ENCODE measurements around the gene CENPN.

- TF ChIP-seq POU5F1 (IDR thresholded peaks at IDR 0.05; ENCODE audit: low read depth, low read length) (no peak), GABPA (IDR thresholded peaks at IDR 0.05; ENCODE audit: borderline replicate concordance, insufficient read depth, low read length) (no peak), EP300 (IDR thresholded peaks at IDR 0.05; ENCODE audit: borderline replicate concordance in 1 of 2, low read depth in 2 of 2, low read length in 2 of 2) (no peak), EZH2 (IDR thresholded peaks at IDR 0.05; ENCODE audit: low read depth, low read length, severe bottlenecking) (no peak), SP4 (IDR thresholded peaks at IDR 0.05; ENCODE audit: low read length) (no peak), TAF1 (IDR thresholded peaks at IDR 0.05; ENCODE audit: low read depth, low read length) (no peak), SP2 (IDR thresholded peaks at IDR 0.05; ENCODE audit: low read length) (no peak), KDM5A (IDR thresholded peaks at IDR 0.05; ENCODE audit: low read length) (no peak), SIN3A (conservative IDR thresholded peaks at IDR 0.05 in 1 of 2, IDR thresholded peaks at IDR 0.05 in 1 of 2; ENCODE audit: low read depth in 1 of 2, low read length in 2 of 2) (no peak), ATF2 (IDR thresholded peaks at IDR 0.05; ENCODE audit: low read length) (no peak), NRF1 (IDR thresholded peaks at IDR 0.05; ENCODE audit: low read depth, low read length) (no peak), YY1 (IDR thresholded peaks at IDR 0.05; ENCODE audit: low read depth, low read length) (no peak), CHD2 (IDR thresholded peaks at IDR 0.05; ENCODE audit: low read length) (no peak)
- TF ChIP-seq, protein P1, sequence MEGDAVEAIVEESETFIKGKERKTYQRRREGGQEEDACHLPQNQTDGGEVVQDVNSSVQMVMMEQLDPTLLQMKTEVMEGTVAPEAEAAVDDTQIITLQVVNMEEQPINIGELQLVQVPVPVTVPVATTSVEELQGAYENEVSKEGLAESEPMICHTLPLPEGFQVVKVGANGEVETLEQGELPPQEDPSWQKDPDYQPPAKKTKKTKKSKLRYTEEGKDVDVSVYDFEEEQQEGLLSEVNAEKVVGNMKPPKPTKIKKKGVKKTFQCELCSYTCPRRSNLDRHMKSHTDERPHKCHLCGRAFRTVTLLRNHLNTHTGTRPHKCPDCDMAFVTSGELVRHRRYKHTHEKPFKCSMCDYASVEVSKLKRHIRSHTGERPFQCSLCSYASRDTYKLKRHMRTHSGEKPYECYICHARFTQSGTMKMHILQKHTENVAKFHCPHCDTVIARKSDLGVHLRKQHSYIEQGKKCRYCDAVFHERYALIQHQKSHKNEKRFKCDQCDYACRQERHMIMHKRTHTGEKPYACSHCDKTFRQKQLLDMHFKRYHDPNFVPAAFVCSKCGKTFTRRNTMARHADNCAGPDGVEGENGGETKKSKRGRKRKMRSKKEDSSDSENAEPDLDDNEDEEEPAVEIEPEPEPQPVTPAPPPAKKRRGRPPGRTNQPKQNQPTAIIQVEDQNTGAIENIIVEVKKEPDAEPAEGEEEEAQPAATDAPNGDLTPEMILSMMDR (IDR thresholded peaks at IDR 0.05; ENCODE audit: control extremely low read depth in 1 of 3, insufficient read depth in 1 of 3, low read depth in 1 of 3, low read length in 3 of 3), result no peak
Measured at GRCh38 chr16:81012974-81013373, 6.0 kb downstream of the CENPN start.
